Measurements from ENCODE around the gene MYT1.

GRCh38 chr20:64136004-64136710, 28.1 kb upstream of the MYT1 start:
- TF ChIP-seq CTCF (IDR thresholded peaks at IDR 0.05) (no peak), EP300 (IDR thresholded peaks at IDR 0.05; ENCODE audit: low read depth) (no peak), POLR2AphosphoS5 (IDR thresholded peaks at IDR 0.05) (no peak)
